HUES64 (cell line): ENCODE data around the gene MRPS31. TPM values are rescaled to one million over a fixed set of nuclear protein-coding genes. Genes with fewer than 3 reads are reported as not detected.
A peak's percentile ranks its signal among the peaks of the same experiment; 100 is the strongest.

Experiments used
- H3K27ac ChIP-seq: 2 replicates; pipeline ENCODE4 v1.7.0; 2013; ENCODE audit warnings: low read depth, low read length, inconsistent platforms
- H3K27me3 ChIP-seq: 2 replicates; pipeline ENCODE4 v1.6.1; 2013; ENCODE audit warnings: mild to moderate bottlenecking, low read length; ENCODE audit not compliant: insufficient read depth
- H3K36me3 ChIP-seq: 2 replicates; pipeline ENCODE4 v1.6.1; 2013; ENCODE audit warnings: mild to moderate bottlenecking, low read length; ENCODE audit not compliant: insufficient read depth
- H3K4me1 ChIP-seq: 2 replicates; pipeline ENCODE4 v1.6.1; 2013; ENCODE audit warnings: mild to moderate bottlenecking, low read length, moderate library complexity; ENCODE audit not compliant: insufficient read depth
- H3K4me3 ChIP-seq: 2 replicates; pipeline ENCODE4 v1.5.1; 2013; ENCODE audit warnings: mild to moderate bottlenecking, low read length, moderate library complexity
- H3K9ac ChIP-seq: 2 replicates; pipeline ENCODE4 v1.6.1; 2013; ENCODE audit warnings: mild to moderate bottlenecking, low read depth, low read length
- H3K9me3 ChIP-seq: 2 replicates; pipeline ENCODE4 v1.6.1; 2013; ENCODE audit warnings: low read depth, low read length; ENCODE audit not compliant: insufficient read depth
- WGBS: fragments of 150-250, 120-280 bp; methylation state at CpG from one replicate; pipeline ENCODE4 v1.1.7; 2013; ENCODE audit warnings: missing lambda C conversion rate; 5-methylcytosine and 5-hydroxymethylcytosine counted together
- polyA plus RNA-seq, 2 experiments: library from polyadenylated mRNA; stranded (reverse); fragments of 50-300 nt; gene quantifications; one replicate each; pipeline ENCODE4 v1.2.3, GENCODE V29; 2013

Gene MRPS31
- polyA plus RNA-seq (2013, experiment 1 of 2): 28.4 TPM
- 33.8 TPM for polyA plus RNA-seq (2013, experiment 2 of 2)

DNA sequence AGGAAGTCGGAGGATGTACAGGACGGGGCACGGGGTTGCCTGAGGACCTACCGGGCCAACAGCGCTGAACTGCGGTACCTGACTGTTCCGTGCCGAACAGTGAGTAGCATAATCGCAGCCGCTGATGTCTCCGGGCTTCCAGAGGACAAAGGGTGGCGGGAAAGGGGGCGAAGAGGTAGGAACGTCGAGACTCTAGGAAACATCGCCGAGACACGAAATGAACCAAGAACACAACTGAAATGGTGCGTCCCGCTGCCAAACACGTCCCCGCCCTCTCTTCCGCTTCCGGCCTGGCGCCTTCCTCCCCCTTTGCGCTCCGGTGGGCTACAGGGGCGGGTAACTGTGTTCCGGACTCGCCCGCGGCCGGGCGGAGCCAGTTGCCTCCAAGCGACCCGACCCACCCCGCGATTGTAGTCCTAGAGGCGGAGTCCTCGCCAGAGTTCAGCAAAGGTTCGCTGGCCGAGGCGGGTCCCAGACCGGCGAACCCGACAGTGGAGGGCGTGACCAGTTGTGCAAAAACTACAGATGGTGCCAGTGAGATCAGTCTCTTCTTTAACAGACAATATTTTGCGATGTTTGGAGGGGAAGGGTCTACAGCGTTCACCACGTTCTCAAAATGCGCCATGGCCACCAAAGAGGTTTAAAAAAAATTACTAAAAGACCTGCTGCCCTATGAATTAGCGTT lies at the start of gene MRPS31:
MRPS31 (minus strand) TSS at position 257 of the 685 bp plus-strand sequence; CDS start at position 203, 54 bp downstream.
- peaks cover 11% of the 10 kb centered on the region for H3K36me3 ChIP-seq
- under 1% methylated on average over 52 of the region's 52 CpGs for WGBS
- no peaks in the 10 kb centered on the region for H3K9me3 ChIP-seq
- peaks cover 5% of the 10 kb centered on the region; the same call in 1 of the 2 replicates for H3K4me1 ChIP-seq
- peak within 1 kb of the TSS; percentile 79 for H3K4me3 ChIP-seq
- peak within 1 kb of the TSS; percentile 85 for H3K9ac ChIP-seq
- H3K27me3 ChIP-seq: no peaks in the 10 kb centered on the region
- peak within 1 kb of the TSS; percentile 79; the same call in 1 of the 2 replicates for H3K27ac ChIP-seq

DNA sequence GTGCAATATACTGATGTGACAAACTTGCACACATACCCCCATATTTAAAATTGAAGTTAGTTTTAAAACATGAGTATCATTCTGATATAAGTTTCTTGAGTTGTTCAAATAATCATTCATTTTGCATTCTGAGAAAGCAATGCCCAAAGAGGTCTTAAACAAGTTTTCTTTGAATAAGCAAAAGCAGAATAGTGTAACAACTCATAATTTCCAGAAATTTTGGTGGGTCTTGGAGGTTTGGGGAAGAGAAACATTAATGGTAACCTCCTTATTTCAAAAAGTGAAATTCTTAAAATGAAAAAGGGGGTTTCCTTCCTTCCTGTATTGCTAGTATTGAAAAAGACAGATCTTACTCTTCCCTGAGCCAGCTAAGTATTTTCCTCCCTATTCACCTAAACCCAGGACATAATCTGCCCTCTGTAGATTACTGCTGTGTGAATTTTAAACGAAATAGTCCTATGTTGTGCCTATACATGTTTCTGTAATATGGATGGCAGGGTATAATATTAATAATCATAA lies 48.9 kb upstream of the MRPS31 start:
- H3K9me3 ChIP-seq: no peaks in the 10 kb centered on the region
- no peaks in the 10 kb centered on the region for H3K4me1 ChIP-seq
- no peak overlapping the region for H3K9ac ChIP-seq
- WGBS: 100% methylated on average over 1 of the region's 1 CpG
- H3K36me3 ChIP-seq: no peaks in the 10 kb centered on the region
- no peaks in the 10 kb centered on the region for H3K27me3 ChIP-seq
- H3K4me3 ChIP-seq: no peak overlapping the region
- H3K27ac ChIP-seq: no peak overlapping the region

DNA sequence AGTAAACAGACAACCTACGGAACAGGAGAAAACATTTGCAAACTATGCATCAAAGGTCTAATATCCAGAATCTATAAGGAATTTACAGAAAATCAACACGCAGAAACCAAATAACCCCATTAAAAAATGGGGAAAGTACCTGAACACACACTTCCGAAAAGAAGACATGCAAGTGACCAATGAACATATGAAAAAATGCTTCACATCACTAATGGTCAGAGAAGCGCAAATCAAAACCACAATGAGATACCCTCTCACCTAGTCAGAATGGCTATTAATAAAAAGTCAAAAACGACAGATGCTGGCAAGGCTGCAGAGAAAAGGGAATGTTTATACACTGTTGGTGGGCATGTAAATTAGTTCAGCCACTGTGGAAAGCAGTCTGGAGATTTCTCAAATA lies 47.9 kb upstream of the MRPS31 start:
- Histone ChIP-seq H3K4me3 (no peak overlapping the region), H3K4me1 (no peaks in the 10 kb centered on the region), H3K36me3 (no peaks in the 10 kb centered on the region), H3K9ac (no peak overlapping the region), H3K27me3 (no peaks in the 10 kb centered on the region), H3K9me3 (no peaks in the 10 kb centered on the region), H3K27ac (no peak overlapping the region)
- 89% methylated on average over 5 of the region's 5 CpGs for WGBS

DNA sequence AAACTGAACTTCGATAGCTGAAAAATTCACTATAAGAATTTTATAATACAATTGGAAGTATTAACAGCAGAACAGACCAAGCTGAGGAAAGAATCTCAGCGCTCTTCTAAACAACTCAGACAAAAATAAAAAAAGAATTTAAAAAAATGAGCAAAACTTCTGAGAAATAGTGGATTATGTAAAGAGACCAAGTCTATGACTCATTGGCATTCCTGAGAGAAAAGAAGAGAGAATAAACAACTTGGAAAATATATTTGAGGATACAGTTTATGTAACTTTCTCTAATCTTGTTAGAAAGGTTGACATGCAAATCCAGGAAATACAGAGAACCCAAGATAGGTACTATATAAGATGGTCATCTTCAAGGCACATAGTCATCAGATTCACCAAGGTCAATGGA lies 43.8 kb upstream of the MRPS31 start:
- H3K9ac ChIP-seq: no peak overlapping the region
- H3K4me1 ChIP-seq: no peaks in the 10 kb centered on the region
- H3K36me3 ChIP-seq: peaks cover 24% of the 10 kb centered on the region
- no peaks in the 10 kb centered on the region for H3K27me3 ChIP-seq
- no peak overlapping the region for H3K4me3 ChIP-seq
- no CpG with 5 or more reads among the region's 2 CpGs for WGBS
- H3K9me3 ChIP-seq: no peaks in the 10 kb centered on the region
- H3K27ac ChIP-seq: no peak overlapping the region

GRCh38 chr13:40813667-40814454 lies 42.9 kb upstream of the MRPS31 start:
- H3K4me1 ChIP-seq: no peaks in the 10 kb centered on the region
- H3K27ac ChIP-seq: no peak overlapping the region
- no peak overlapping the region for H3K4me3 ChIP-seq
- WGBS: 82% methylated on average over 7 of the region's 7 CpGs
- H3K36me3 ChIP-seq: peaks cover 33% of the 10 kb centered on the region
- no peaks in the 10 kb centered on the region for H3K9me3 ChIP-seq
- no peak overlapping the region for H3K9ac ChIP-seq
- H3K27me3 ChIP-seq: no peaks in the 10 kb centered on the region

- no peak overlapping the region for H3K27ac ChIP-seq
- 94% methylated on average over 6 of the region's 6 CpGs for WGBS
Observed at GRCh38 chr13:40812724-40813445, 41.9 kb upstream of the MRPS31 start.

DNA sequence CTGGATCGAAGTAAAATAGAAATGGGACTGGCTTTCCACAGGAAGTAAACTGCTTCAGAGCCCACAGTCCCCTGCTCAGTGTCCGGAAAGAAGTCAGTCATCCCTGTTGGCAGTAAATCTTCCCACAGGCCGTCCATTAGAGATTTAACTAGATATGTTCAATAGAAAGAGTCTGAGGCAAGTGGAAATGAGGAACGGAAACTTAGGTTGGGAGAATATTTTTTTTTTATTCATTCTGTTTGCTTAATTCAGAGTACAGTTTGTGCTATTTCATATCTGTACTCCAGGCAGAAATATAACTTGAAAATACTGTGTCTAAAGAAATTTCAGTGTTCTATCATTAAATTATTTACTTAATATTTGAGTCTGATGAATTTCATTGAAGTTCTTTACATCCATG lies 41.1 kb upstream of the MRPS31 start:
- no peak overlapping the region for H3K9ac ChIP-seq
- no peaks in the 10 kb centered on the region for H3K9me3 ChIP-seq
- WGBS: 95% methylated on average over 4 of the region's 4 CpGs
- no peak overlapping the region for H3K4me3 ChIP-seq
- no peaks in the 10 kb centered on the region for H3K4me1 ChIP-seq
- no peaks in the 10 kb centered on the region for H3K27me3 ChIP-seq
- H3K27ac ChIP-seq: no peak overlapping the region
- H3K36me3 ChIP-seq: peaks cover 44% of the 10 kb centered on the region

More at GRCh38 chr13:40812724-40813445, 41.9 kb upstream of the MRPS31 start:
- H3K27me3 ChIP-seq: no peaks in the 10 kb centered on the region
- H3K9ac ChIP-seq: no peak overlapping the region
- H3K4me3 ChIP-seq: no peak overlapping the region
- H3K4me1 ChIP-seq: no peaks in the 10 kb centered on the region
- peaks cover 36% of the 10 kb centered on the region for H3K36me3 ChIP-seq
- no peaks in the 10 kb centered on the region for H3K9me3 ChIP-seq

GRCh38 chr13:40809471-40809870 lies 38.5 kb upstream of the MRPS31 start:
- Histone ChIP-seq H3K9me3 (no peaks in the 10 kb centered on the region), H3K4me3 (no peak overlapping the region), H3K4me1 (no peaks in the 10 kb centered on the region), H3K36me3 (peaks cover 65% of the 10 kb centered on the region), H3K27ac (no peak overlapping the region), H3K27me3 (no peaks in the 10 kb centered on the region), H3K9ac (no peak overlapping the region)
- WGBS: 96% methylated on average over 5 of the region's 5 CpGs

DNA sequence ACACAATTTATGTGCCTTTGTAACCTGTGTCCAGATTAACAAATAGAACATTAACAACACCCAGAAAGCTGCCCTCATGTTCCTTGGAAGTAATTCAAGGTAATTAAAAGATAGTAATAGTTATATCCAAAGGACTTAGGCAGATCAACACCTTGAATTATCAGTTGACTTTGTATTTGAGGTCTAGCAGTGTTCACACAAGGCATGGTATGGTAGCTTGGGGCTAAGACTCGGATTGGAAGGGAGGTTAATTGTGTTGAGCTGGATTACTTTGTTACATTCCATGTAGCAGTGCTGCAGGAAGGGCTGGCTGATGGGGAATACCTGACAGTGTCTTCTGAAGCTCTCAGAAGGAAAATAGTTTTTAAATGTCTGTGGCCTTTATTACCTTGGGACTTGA lies 35.3 kb upstream of the MRPS31 start:
- no peak overlapping the region for H3K27ac ChIP-seq
- H3K4me1 ChIP-seq: no peaks in the 10 kb centered on the region
- no peak overlapping the region for H3K9ac ChIP-seq
- no peak overlapping the region for H3K4me3 ChIP-seq
- H3K9me3 ChIP-seq: no peaks in the 10 kb centered on the region
- H3K27me3 ChIP-seq: no peaks in the 10 kb centered on the region
- H3K36me3 ChIP-seq: peaks cover 75% of the 10 kb centered on the region
- 91% methylated on average over 1 of the region's 1 CpG for WGBS

DNA sequence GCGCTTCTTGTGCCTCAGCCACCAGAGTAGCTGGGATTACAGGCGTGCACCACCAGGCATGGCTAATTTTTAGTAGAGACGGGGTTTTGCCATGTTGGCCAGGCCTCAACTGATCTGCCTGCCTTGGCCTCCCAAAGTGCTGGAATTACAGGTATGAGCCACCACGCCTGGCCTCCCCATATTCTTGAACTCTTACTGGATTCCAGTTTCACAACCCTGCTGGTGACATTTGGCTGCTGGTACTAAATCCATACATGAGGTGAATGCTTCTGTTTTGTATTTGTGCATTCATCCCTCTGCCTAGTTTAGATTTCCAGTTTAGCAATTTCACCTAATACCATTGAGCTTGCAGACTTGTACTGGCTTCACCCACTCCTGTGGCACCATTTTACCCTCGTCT lies 32.3 kb upstream of the MRPS31 start:
- Histone ChIP-seq H3K4me3 (no peak overlapping the region), H3K9me3 (no peaks in the 10 kb centered on the region), H3K27me3 (no peaks in the 10 kb centered on the region), H3K4me1 (no peaks in the 10 kb centered on the region), H3K9ac (no peak overlapping the region), H3K27ac (no peak overlapping the region), H3K36me3 (peaks cover 80% of the 10 kb centered on the region)
- 94% methylated on average over 5 of the region's 5 CpGs for WGBS
